Measurements from ENCODE around the gene MED25.

- TF ChIP-seq CTCF (IDR thresholded peaks at IDR 0.05; ENCODE audit: poor library complexity) (no peak), EZH2 (IDR thresholded peaks at IDR 0.05; ENCODE audit: borderline replicate concordance) (no peak)
Measured at GRCh38 chr19:49838885-49839588, 20.9 kb downstream of the MED25 start.

Measured in hepatocyte (in vitro differentiated cells).